HG03558 (cell line): Measurements from ENCODE around the gene ZNF844.
"Not testable (repeated sequence)": the region's sequence is repeated elsewhere in the genome, so short reads cannot be mapped to it uniquely, and the experiment has no call there.

Experiments
- ATAC-seq: cut with Tn5 transposase; IDR thresholded peaks from one replicate; pipeline ENCODE4 v1.9.1; 2021; ENCODE audit warnings: moderate number of reproducible peaks; ENCODE audit not compliant: unreplicated experiment; ENCODE audit errors: extremely low read depth

ZNF844 gene

DNA sequence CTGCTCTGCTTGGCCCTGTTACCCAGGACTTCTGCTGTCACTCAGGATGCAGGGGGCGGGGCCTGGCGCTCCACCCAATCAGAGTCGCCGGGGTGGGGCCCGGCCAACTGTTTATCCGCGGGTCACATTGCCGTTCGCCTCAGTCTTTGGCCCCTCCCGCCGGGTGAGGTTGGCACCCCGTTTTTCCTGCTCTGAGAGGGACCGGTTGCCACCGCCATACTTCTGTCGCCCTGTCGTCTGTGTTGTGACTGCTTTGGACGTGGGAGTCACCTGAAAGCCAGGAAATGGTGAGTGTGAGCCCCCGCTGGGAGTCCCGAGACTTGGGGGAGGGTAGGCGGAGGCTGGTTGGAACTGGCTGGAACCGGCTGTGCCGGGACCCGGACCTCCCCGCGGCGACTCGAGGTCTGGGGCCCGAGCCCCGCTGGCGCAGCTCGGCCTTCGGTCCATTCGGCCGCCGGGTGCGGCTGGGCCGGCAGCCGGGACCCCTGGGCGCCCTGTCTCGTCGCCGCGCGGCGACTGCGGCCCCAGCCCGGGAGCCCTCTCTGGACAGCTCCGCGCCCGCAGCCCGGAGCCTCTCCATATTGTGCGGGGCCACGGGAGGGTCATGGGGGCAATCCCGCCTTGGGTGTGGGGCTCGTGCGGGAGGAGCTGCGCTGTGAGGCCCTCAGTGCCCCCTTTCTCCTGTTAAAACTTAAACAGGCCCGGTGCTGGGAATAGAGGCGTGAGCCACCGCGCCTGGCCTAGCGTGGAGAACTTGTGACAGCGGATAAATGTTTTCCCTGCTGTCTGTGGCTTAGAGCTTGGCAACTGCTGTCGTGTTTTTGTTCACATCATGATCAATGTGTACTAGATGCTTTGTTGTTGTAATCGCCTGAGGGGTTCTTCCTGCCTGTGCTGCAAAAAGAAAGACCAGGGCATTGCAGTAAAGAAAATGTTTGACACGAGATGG is at the start of gene ZNF844:
TSS of gene ZNF844 (plus strand) at position 142 of the 949 bp plus-strand sequence. CDS start at position 285, 143 bp downstream.
- ATAC-seq: no peak

DNA sequence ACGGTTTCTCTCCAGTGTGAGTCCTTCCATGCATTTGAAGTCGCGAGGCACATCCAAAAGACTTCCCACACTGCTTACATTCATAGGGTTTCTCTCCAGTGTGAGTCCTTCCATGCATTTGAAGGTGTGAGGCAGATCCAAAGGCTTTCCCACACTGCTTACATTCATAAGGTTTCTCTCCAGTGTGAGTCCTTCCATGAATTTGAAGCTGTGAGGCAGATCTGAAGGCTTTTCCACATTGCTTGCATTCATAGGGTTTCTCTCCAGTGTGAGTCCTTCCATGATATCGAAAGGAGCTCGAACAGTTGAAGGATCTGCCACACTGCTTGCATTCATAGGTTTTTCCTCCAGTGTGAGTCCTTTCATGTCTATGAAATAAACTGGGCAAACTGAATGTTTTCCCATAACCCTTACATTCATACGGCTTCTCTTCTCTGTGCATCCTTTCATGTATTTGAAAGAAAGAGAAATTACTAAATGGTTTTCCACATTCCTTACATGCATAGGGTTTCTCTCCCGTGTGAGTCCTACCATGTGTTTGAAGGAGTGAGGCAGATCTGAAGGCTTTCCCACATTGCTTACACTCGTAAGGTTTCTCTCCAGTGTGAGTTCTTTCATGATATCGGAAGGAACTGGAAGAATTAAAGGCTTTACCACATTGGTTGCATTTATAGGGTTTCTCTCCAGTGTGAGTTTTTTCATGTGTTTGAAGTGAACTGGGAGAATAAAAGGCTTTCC is 49.3 kb upstream of the ZNF844 start:
- no peak for ATAC-seq

DNA sequence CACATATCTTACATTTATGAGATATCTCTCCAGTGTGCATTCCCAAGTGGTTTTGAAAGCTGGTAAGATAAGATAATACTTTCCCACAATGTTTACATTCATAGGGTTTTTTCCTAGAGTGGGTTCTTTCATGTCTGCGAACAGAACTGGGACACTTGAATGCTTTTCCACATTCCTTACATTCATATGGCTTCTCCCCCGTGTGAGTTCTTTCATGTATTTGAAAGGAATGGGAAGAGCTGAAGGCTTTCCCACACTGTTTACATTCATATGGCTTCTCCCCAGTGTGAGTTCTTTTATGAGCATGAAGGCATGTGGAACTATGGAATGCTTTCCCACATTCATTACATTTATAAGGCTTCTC is 48.8 kb upstream of the ZNF844 start:
- ATAC-seq: no peak

GRCh38 chr19:12034198-12034597 is 30.3 kb upstream of the ZNF844 start:
- no peak for ATAC-seq

DNA sequence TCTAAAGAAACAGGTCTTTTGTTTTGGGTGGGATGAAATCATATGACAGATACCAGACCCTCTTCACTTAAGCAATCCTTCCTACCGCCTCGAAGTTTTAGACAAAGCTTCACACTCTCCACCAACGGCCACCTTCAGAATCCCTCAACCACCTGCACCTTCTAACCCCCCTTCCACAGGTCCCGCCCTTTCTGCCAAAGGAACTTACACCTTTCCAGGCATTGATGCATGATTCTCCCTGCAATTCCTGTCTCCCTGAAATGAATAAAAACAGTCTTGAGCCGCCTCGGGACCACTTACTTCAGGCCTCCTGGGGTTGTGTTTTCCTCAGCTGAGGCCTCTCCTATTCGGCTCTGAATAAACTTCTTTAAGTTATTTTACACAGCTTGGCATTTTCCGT is 29.9 kb upstream of the ZNF844 start:
- no peak for ATAC-seq

GRCh38 chr19:12035220-12036172 is 29.0 kb upstream of the ZNF844 start, which contains the start of gene ZNF433:
Gene ZNF433, minus strand, starts transcription at chr19:12035679. Its CDS starts 140 bp downstream, at chr19:12035539.
- ATAC-seq: peak; percentile 56

- no peak for ATAC-seq
These were observed 21.6 kb upstream of the ZNF844 start for GRCh38 chr19:12042893-12043292.

GRCh38 chr19:12043752-12044422 is 20.6 kb upstream of the ZNF844 start:
- no peak for ATAC-seq

DNA sequence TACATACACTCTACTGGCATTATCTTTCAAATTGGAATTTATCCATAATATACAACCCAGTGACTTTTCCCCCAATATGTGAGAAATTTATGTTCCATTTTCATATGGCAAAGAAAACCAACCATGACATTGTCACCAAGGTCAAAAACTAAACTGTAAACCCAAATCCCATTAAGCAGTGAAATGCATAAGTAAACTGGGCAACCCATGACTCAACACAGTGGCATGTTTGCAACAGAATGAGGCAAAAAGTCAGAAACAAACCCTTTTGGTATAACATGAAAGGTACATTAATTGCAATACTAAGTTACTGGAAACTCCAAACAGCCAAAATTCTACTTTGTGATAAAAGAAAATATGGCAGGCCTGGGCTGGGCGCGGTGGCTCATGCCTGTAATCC is 16.7 kb upstream of the ZNF844 start:
- no peak for ATAC-seq

GRCh38 chr19:12052091-12052496 is 12.4 kb upstream of the ZNF844 start:
- ATAC-seq: no peak

DNA sequence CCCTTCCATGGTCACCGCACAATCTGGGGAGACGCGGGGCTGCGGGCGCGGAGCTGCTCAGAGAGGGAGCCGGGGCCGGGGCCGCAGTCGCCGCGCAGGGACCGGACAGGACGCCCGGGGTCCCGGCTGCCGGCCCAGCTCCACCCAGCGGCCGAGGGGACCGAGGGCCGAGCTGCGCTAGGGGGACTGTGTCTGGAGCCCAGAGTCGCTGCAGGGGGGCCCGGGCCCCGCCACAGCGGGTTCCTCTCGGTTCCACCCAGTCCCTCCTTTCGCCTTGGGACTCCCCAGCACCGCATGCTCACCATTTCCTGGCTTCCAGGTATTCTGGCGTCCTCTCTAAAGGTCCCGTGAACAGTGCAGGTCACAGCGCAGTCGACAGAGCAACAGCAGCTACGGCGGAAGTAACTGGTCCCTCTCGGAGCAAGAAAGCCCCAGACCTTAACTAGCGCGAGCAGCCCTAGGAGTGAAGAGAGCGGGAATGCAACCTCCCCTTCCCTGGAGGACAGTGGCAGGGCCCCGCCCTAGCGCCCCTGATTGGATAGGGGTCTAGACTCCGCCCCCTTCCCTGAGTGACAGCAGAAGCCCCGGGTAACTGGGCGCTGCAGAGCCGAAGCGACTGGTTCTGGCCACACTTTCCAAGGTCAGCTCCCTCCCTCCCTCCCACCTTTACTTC is 11.9 kb upstream of the ZNF844 start, which contains the start of gene ZNF878:
TSS of gene ZNF878 (minus strand) at position 465 of the 673 bp plus-strand sequence. CDS start at position 305, 160 bp downstream.
- peak; percentile 56 for ATAC-seq

DNA sequence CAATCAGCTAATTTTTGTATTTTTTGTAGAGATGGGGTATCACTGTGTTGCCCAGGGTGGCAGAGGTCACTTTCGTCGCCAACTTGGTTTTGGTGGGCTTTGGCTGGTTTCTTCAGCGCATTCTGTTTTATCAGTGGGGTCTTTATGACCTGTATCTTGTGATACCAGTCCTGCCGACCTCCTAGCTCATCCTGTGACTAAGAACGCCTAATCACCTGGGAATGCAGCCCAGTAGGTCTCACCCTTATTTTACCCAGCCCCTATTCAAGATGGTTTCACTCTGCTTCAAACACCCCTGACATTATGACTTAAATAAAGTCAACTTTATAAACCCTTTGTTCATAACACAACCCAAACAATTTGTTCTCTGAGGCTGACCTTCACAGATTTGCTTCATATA is 8.7 kb upstream of the ZNF844 start:
- no peak for ATAC-seq

- no peak for ATAC-seq
These were observed 11.1 kb downstream of the ZNF844 start for GRCh38 chr19:12075538-12076139.

DNA sequence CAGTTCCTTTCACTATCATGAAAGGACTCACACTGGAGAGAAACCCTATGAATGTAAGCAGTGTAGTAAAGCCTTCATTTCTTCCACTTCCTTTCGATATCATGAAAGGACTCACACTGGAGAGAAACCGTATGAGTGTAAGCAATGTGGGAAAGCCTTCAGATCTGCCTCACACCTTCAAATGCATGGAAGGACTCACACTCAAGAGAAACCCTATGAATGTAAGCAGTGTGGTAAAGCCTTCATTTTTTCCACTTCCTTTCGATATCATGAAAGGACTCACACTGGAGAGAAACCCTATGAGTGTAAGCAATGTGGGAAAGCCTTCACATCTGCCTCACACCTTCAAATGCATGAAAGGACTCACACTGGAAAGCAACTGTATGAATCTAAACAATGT is 11.8 kb downstream of the ZNF844 start:
- ATAC-seq: not testable (repeated sequence)

- no peak for ATAC-seq
These were observed 12.8 kb downstream of the ZNF844 start for GRCh38 chr19:12077375-12077774.

DNA sequence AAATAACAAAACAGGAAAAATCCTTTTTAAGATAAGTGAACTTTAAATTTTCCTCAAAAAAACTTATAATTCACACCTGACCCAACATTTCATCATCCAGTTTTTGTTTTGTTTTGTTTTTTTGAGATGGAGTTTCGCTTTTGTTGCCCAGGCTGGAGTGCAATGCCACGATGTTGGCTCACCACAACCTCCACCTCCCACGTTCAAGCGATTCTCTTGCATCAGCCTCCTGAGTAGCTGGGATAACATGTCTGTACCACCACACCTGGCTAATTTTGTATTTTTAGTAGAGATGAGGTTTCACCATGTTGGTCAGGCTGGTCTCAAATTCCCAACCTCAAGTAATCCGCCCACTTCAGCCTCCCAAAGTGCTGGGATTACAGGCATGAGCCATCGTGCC is 18.8 kb downstream of the ZNF844 start:
- ATAC-seq: not testable (repeated sequence)

DNA sequence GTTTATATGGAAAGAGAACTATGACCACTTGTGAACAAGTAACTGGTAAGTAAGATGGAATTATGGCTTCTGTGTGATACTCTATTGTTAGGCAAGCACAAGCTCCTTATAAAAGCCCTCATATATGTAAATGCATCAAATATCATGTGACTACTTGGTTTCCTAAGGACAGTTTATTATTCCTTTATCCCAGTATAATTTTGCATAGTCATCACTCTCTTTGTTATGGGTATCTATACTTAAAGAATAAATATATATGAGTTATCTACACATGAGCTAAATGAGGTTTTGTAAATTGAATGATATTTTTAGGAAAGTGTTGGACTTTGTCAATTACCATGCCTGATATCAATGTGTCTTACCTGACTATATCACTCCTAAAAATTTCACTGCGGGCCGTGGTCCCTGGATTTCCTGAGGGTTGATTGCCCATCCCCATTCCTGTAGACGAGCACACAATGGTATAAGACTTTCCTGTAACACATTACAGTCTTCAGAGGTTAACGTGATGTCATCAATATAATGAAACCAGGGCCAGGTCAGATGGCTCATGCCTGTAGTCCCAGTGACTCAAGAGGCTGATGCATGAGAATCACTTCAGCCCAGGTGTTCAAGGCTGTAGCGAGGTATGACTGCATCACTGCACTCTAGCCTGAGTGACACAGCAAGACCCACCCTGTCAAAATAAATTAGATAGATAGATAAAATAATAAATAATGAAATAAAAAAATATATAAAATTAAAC is 20.7 kb downstream of the ZNF844 start:
- ATAC-seq: no peak

DNA sequence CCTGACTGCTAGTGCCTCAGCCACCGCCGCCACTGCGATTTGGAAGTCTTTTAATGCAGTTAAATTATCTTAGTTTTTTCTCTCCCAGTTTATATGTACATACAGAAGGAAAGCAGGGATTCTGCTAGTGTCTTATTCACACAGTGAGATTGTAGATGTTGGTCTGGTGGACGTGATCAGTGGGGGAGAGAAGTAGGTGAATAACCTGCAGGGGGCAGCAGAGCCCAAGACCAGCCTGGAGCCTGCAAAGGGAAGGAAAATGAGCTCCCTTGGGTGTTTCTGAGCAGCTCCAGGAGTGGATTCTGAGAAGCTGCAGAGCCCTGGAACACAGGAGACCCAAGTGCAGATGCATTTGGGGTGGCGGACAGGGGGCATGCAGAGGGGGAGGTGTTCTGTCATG is 26.3 kb downstream of the ZNF844 start:
- no peak for ATAC-seq
